ENCODE data around the gene MRM1.

- TF ChIP-seq ELF4 (IDR thresholded peaks at IDR 0.05) (no peak), HDGF (IDR thresholded peaks at IDR 0.05; ENCODE audit: borderline replicate concordance) (no peak), FOXM1 (IDR thresholded peaks at IDR 0.05; ENCODE audit: borderline replicate concordance) (no peak)
Observed at GRCh38 chr17:36583787-36584186, 17.6 kb upstream of the MRM1 start.

Measured in HEK293T (cell line).